Neural progenitor cell (in vitro differentiated cells): ENCODE data around the gene CDC42BPG. TPM values are rescaled to one million over a fixed set of nuclear protein-coding genes. Genes with fewer than 3 reads are reported as not detected.

Experiments used
- DNase-seq: peaks from one replicate; pipeline ENCODE4 v3.0.0-alpha.2; 2016; ENCODE audit warnings: low spot score
- H2AFZ ChIP-seq: fragments of 200-600 bp; sonication (generic); replicated peaks from 2 replicates; pipeline ENCODE4 v1.6.1; 2016; ENCODE audit warnings: antibody characterized with exemption
- H3F3A ChIP-seq: fragments of 200-600 bp; sonication (generic); 2 replicates; pipeline ENCODE4 v1.6.1; 2016; ENCODE audit warnings: antibody characterized with exemption, low read depth
- H3K27ac ChIP-seq: fragments of 200-600 bp; sonication (generic); 2 replicates; pipeline ENCODE4 v1.5.1; 2016; ENCODE audit warnings: mild to moderate bottlenecking
- H3K27me3 ChIP-seq: fragments of 200-600 bp; sonication (generic); 2 replicates; pipeline ENCODE4 v1.6.1; 2016; ENCODE audit warnings: mild to moderate bottlenecking, moderate library complexity
- H3K36me3 ChIP-seq: fragments of 200-600 bp; sonication (generic); 2 replicates; pipeline ENCODE4 v1.5.1; 2016
- H3K4me1 ChIP-seq: fragments of 200-600 bp; sonication (generic); 2 replicates; pipeline ENCODE4 v1.6.1; 2016; ENCODE audit warnings: mixed run types
- H3K4me2 ChIP-seq: fragments of 200-600 bp; sonication (generic); 2 replicates; pipeline ENCODE4 v1.6.1; 2016
- H3K4me3 ChIP-seq: fragments of 200-600 bp; sonication (generic); 2 replicates; pipeline ENCODE4 v1.5.1; 2016
- H3K79me2 ChIP-seq: fragments of 200-600 bp; sonication (generic); 2 replicates; pipeline ENCODE4 v1.6.1; 2016; ENCODE audit warnings: low read depth
- H3K9ac ChIP-seq: fragments of 200-600 bp; sonication (generic); 2 replicates; pipeline ENCODE4 v1.6.1; 2016
- H3K9me3 ChIP-seq: fragments of 200-600 bp; sonication (generic); 2 replicates; pipeline ENCODE4 v1.5.1; 2016; ENCODE audit warnings: low read depth
- H4K20me1 ChIP-seq: fragments of 200-600 bp; sonication (generic); 2 replicates; pipeline ENCODE4 v1.6.1; 2016; ENCODE audit warnings: low read depth
- H3K27ac Mint-ChIP-seq: 3 replicates; pipeline ENCODE4 v1.8.0; 2021; ENCODE audit warnings: mixed read lengths
- H3K27me3 Mint-ChIP-seq: 2 replicates; pipeline ENCODE4 v1.8.0; 2022; ENCODE audit warnings: low read depth, mild to moderate bottlenecking, inconsistent platforms, moderate library complexity, mixed read lengths; ENCODE audit not compliant: insufficient read depth
- H3K36me3 Mint-ChIP-seq: 3 replicates; pipeline ENCODE4 v1.8.0; 2021; ENCODE audit warnings: mixed read lengths
- H3K4me1 Mint-ChIP-seq: 3 replicates; pipeline ENCODE4 v1.8.0; 2021; ENCODE audit warnings: mixed read lengths
- H3K4me3 Mint-ChIP-seq: 3 replicates; pipeline ENCODE4 v1.8.0; 2021; ENCODE audit warnings: mild to moderate bottlenecking, moderate library complexity, mixed read lengths
- H3K9me3 Mint-ChIP-seq: 3 replicates; pipeline ENCODE4 v1.8.0; 2020; ENCODE audit warnings: mixed read lengths
- EZH2 ChIP-seq: fragments of 200-600 bp; sonication (generic); IDR thresholded peaks from 2 replicates; pipeline ENCODE4 v1.6.1; 2017; ENCODE audit warnings: antibody characterized with exemption, mild to moderate bottlenecking, moderate library complexity
- EZH2phosphoT487 ChIP-seq: fragments of 200-600 bp; sonication (generic); IDR thresholded peaks from 2 replicates; pipeline ENCODE4 v1.6.1; 2017; ENCODE audit warnings: antibody characterized with exemption
- total RNA-seq: library from RNA; depleted of rRNA; stranded (reverse); fragments of >200 nt; gene quantifications from 2 replicates; pipeline ENCODE4 v1.2.3, GENCODE V29; 2015; ENCODE audit warnings: low replicate concordance
- TF ChIP-seq, protein P1 (sequence below): fragments of 200-600 bp; sonication (generic); IDR thresholded peaks from 2 replicates; pipeline ENCODE4 v1.5.1; 2017; ENCODE audit warnings: antibody characterized with exemption, mild to moderate bottlenecking

The CDC42BPG gene
- total RNA-seq, 1 donor from 2014 or later: 0.62 TPM

GRCh38 chr11:64878223-64878493 lies 33.7 kb upstream of the CDC42BPG start:
- peak overlapping the region; percentile 43 for H3K9ac ChIP-seq
- Mint-ChIP-seq H3K4me1 (peaks cover 52% of the 10 kb centered on the region), H3K27me3 (peaks cover 5% of the 10 kb centered on the region), H3K4me3 (peak overlapping the region; percentile 98), H3K9me3 (no peaks in the 10 kb centered on the region), H3K36me3 (peaks cover 2% of the 10 kb centered on the region), H3K27ac (no peak overlapping the region)
- TF ChIP-seq EZH2 (peak; percentile 34), EZH2phosphoT487 (no peak)
- TF ChIP-seq, protein P1, sequence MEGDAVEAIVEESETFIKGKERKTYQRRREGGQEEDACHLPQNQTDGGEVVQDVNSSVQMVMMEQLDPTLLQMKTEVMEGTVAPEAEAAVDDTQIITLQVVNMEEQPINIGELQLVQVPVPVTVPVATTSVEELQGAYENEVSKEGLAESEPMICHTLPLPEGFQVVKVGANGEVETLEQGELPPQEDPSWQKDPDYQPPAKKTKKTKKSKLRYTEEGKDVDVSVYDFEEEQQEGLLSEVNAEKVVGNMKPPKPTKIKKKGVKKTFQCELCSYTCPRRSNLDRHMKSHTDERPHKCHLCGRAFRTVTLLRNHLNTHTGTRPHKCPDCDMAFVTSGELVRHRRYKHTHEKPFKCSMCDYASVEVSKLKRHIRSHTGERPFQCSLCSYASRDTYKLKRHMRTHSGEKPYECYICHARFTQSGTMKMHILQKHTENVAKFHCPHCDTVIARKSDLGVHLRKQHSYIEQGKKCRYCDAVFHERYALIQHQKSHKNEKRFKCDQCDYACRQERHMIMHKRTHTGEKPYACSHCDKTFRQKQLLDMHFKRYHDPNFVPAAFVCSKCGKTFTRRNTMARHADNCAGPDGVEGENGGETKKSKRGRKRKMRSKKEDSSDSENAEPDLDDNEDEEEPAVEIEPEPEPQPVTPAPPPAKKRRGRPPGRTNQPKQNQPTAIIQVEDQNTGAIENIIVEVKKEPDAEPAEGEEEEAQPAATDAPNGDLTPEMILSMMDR: no peak
- H3K27me3 ChIP-seq: no peaks in the 10 kb centered on the region
- peaks cover 18% of the 10 kb centered on the region for H3K4me1 ChIP-seq
- H3K36me3 ChIP-seq: no peaks in the 10 kb centered on the region
- H4K20me1 ChIP-seq: peaks cover 24% of the 10 kb centered on the region
- H3K27ac ChIP-seq: no peak overlapping the region
- H3K4me2 ChIP-seq: peak overlapping the region; percentile 88
- H3K9me3 ChIP-seq: no peaks in the 10 kb centered on the region
- peaks cover 15% of the 10 kb centered on the region for H3F3A ChIP-seq
- peak overlapping the region; percentile 90 for H2AFZ ChIP-seq
- peak overlapping the region; percentile 88 for H3K4me3 ChIP-seq
- peaks cover 17% of the 10 kb centered on the region for H3K79me2 ChIP-seq
- no peak for DNase-seq

DNA sequence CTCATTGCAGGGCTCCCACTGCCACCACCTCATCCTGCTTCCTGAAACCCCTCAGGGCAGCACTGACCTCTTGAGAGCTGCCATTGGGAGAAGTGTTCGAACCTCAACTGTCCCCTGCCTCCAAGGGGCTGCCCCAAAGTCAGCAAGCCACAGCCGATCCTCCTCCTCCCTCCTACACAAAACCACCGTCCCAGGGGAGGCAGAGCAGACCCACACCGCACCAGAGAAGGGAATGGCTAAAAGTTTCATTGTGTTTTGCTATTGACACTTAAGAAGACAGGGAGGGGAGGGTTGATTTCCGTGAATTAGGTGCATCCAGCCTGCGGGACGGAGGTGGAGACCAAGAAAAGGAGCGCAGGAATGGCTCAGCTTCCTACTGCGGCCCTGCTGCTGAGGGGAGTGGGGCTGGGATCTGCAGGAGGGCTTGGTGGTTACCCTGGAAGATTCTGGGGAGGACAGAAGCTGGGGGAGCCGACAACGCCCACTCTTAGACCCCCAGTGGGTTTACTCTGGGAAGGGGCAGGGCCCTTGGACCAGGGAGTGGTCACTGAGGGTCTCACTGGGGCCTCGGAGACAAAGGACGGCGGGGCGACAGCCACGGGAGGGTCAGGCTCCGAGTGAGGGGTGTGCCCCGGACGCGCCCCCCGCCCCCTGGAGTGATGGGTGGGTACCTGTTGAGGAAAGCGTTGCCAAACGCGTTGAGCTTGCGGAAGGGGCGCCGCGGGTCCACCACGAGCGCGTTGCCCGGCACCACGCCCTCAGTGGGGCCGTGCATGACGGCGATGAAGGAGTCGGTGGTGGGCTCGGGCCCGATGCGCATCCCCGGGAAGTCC lies 33.2 kb upstream of the CDC42BPG start:
- TF ChIP-seq EZH2phosphoT487 (no peak), EZH2 (no peak)
- TF ChIP-seq, protein P1: no peak
- peak overlapping the region; percentile 88 for H3K4me2 ChIP-seq
- peaks cover 24% of the 10 kb centered on the region for H4K20me1 ChIP-seq
- H3K9me3 ChIP-seq: no peaks in the 10 kb centered on the region
- peaks cover 52% of the 10 kb centered on the region for H3K4me1 Mint-ChIP-seq
- no peaks in the 10 kb centered on the region for H3K36me3 ChIP-seq
- peak overlapping the region; percentile 88 for H3K4me3 ChIP-seq
- peaks cover 17% of the 10 kb centered on the region for H3K79me2 ChIP-seq
- peaks cover 5% of the 10 kb centered on the region for H3K27me3 Mint-ChIP-seq
- H3K4me1 ChIP-seq: peaks cover 18% of the 10 kb centered on the region
- peak overlapping the region; percentile 43 for H3K9ac ChIP-seq
- no peaks in the 10 kb centered on the region for H3K9me3 Mint-ChIP-seq
- DNase-seq: peak; percentile 48
- peaks cover 15% of the 10 kb centered on the region for H3F3A ChIP-seq
- H3K27ac ChIP-seq: no peak overlapping the region
- H3K4me3 Mint-ChIP-seq: peak overlapping the region; percentile 98
- H3K27ac Mint-ChIP-seq: peak overlapping the region; percentile 90
- peak overlapping the region; percentile 90 for H2AFZ ChIP-seq
- no peaks in the 10 kb centered on the region for H3K27me3 ChIP-seq
- H3K36me3 Mint-ChIP-seq: peaks cover 6% of the 10 kb centered on the region

DNA sequence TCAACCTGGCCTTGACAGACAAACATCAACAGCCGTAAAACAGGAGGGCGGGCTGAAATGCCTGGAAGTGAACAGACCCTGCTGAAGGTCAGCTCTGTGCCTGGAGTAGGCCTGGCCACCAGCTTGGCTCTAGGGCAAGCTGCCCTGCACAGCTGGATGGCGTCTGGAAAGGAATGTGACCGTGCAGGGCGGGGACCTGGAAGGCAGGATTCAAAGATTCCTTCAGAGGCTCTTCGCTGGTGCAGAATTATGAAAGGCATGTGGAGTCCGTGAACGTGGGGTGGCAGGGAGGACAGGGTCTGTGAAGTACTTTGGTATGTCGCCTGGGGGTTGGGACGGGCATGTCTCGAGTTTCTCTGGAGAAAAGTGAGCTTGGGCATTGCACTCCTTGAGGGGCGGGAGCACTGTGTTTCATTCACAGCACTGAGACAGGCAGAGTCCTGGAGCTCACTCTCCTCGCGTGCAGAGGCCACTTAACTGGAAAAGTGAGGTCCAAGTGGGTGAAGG lies 32.4 kb upstream of the CDC42BPG start:
- no peaks in the 10 kb centered on the region for H3K9me3 ChIP-seq
- H3K27ac Mint-ChIP-seq: peak overlapping the region; percentile 67
- H3K4me1 Mint-ChIP-seq: peaks cover 53% of the 10 kb centered on the region
- peaks cover 24% of the 10 kb centered on the region for H4K20me1 ChIP-seq
- peaks cover 15% of the 10 kb centered on the region for H3F3A ChIP-seq
- H3K4me1 ChIP-seq: peaks cover 18% of the 10 kb centered on the region
- H3K36me3 ChIP-seq: no peaks in the 10 kb centered on the region
- no peaks in the 10 kb centered on the region for H3K9me3 Mint-ChIP-seq
- no peak overlapping the region for H3K27ac ChIP-seq
- peaks cover 17% of the 10 kb centered on the region for H3K79me2 ChIP-seq
- H3K9ac ChIP-seq: peak overlapping the region; percentile 43
- H2AFZ ChIP-seq: no peak overlapping the region
- peak overlapping the region; percentile 88 for H3K4me3 ChIP-seq
- peak overlapping the region; percentile 88 for H3K4me2 ChIP-seq
- H3K36me3 Mint-ChIP-seq: peaks cover 6% of the 10 kb centered on the region
- no peaks in the 10 kb centered on the region for H3K27me3 ChIP-seq
- TF ChIP-seq EZH2phosphoT487 (no peak), EZH2 (no peak)
- TF ChIP-seq, protein P1: no peak
- H3K27me3 Mint-ChIP-seq: peaks cover 5% of the 10 kb centered on the region
- peak; percentile 49 for DNase-seq
- H3K4me3 Mint-ChIP-seq: peak overlapping the region; percentile 98
